ENCODE data around the gene OR5H1.
"Not testable (repeated sequence)": the region's sequence is repeated elsewhere in the genome, so short reads cannot be mapped to it uniquely, and the experiment has no call there.

OR5H1 gene

DNA sequence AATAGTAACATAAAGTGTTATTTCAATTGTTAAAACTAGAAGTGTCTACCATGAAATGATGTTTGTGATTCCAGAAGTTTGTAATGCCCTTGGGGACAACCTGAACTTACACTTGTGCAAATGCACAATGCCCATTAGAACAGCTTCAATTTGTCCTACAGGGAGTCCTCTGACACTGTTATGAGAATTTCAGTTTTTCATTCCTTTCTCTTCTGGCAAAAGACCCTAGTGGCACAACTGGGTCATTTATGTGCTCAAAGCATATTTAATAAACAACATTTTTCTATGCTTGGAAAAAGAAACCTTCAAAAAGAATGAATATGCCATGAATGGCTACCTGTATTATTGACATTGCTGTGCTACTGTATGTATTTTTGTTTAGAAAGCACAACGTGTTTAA is at the start of gene OR5H1:
Gene OR5H1 (plus strand): TSS at position 301 of the 400 bp plus-strand sequence. CDS start 1,977 bp downstream, outside the sequence.
- no peak within 1 kb of the TSS for H3K4me3 Mint-ChIP-seq
- H3K36me3 Mint-ChIP-seq (ENCODE audit: low read depth): no peaks in the 10 kb centered on the region
- no peak within 1 kb of the TSS for H3K27ac Mint-ChIP-seq
- H3K4me1 Mint-ChIP-seq: no peaks in the 10 kb centered on the region
- ATAC-seq (no peak), DNase-seq (no peak)
- no peaks in the 10 kb centered on the region for H3K9me3 Mint-ChIP-seq
- H3K27me3 Mint-ChIP-seq: no peaks in the 10 kb centered on the region

DNA sequence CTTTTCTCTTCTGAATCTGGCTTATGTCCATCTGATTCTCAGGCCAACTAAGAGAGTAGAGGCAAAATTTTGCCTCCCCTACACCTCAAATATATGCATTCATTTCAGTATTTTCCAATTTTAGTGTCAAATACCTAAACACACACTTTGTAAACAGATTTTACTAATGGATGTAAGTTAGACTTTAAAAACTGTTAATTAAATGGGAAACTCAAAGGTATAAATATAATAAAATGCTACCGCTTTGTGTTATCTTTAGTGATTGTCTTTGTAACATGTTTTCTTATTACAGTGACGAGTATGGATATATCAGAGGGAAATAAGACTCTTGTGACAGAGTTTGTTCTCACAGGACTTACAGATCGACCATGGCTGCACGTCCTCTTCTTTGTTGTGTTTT is 43.6 kb upstream of the OR5H1 start, which contains the start of gene OR5AC2:
Gene OR5AC2 (plus strand): TSS at position 301 of the 400 bp plus-strand sequence. CDS start 0 bp downstream, at position 301.
- H3K36me3 Mint-ChIP-seq (ENCODE audit: low read depth): no peaks in the 10 kb centered on the region
- H3K27ac Mint-ChIP-seq: no peak within 1 kb of the TSS
- H3K4me1 Mint-ChIP-seq: no peaks in the 10 kb centered on the region
- no peaks in the 10 kb centered on the region for H3K9me3 Mint-ChIP-seq
- H3K4me3 Mint-ChIP-seq: no peak within 1 kb of the TSS
- DNase-seq (no peak), ATAC-seq (no peak)
- H3K27me3 Mint-ChIP-seq: no peaks in the 10 kb centered on the region

DNA sequence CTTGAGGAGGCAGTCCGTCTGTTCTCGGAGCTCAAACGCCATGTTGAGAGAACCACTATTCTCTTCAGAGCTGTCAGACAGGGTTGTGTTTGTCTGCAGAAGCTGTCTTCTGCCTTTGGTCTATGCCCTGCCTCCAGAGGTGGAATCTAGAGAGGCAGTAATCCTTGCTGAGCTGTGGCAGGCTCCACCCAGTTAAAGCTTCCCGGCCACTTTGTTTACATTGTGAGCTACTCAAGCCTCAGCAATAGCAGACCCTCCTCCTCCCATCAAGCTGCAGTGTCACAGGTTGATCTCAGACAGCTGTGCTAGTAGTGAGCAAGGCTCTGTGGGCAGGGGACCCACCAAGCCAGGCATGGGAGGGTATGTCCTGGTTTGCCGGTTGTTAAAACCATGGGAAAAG is 34.6 kb upstream of the OR5H1 start:
- H3K4me3 Mint-ChIP-seq: no peak overlapping the region
- no peaks in the 10 kb centered on the region for H3K9me3 Mint-ChIP-seq
- H3K27me3 Mint-ChIP-seq: peaks cover 4% of the 10 kb centered on the region
- H3K36me3 Mint-ChIP-seq (ENCODE audit: low read depth): no peaks in the 10 kb centered on the region
- ATAC-seq (no peak), DNase-seq (no peak)
- no peaks in the 10 kb centered on the region for H3K4me1 Mint-ChIP-seq
- no peak overlapping the region for H3K27ac Mint-ChIP-seq

DNA sequence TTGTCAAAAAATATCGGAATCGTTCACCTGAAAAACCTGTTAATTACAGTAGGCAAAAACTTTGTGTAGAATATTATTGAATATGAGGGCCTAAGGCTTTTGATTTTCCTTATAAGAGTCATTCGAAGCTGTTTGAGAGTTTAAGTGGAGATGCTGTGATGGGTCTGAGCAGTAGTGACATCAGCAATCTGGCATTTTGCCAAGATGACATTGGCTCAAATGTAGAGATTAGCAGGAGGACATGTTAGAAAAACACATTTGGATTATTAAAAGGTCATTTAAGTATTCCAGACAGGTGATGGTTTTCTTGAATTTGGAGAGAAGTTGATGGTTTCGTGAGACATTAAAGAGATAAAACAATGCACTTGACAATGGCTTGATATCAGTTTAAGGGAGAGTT is 30.7 kb upstream of the OR5H1 start:
- no peak overlapping the region for H3K27ac Mint-ChIP-seq
- DNase-seq: no peak
- H3K27me3 Mint-ChIP-seq: peaks cover 4% of the 10 kb centered on the region

DNA sequence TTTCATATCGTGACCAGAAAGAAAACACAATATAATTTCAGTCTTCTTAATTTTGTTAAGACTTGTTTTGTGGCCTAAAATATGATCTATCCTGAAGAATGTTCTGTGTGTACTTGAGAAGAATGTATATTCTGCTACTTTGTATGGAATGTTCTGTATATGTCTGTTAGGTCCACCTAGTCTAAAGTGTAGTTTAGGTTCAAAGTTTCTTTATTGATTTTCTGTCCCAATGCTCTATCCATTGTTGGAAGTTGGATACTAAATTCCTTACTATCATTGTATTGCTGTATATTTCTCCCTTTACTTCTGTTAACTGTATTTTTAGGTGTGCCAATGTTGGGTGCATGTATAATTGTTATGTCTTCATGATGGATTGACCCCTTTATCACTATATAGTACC is 22.4 kb upstream of the OR5H1 start:
- Mint-ChIP-seq H3K27ac (no peak overlapping the region), H3K9me3 (peaks cover 5% of the 10 kb centered on the region), H3K36me3 (ENCODE audit: low read depth) (no peaks in the 10 kb centered on the region), H3K4me1 (no peaks in the 10 kb centered on the region), H3K4me3 (no peak overlapping the region), H3K27me3 (no peaks in the 10 kb centered on the region)
- no peak for DNase-seq
- no peak for ATAC-seq

More for the DNA sequence above, 30.7 kb upstream of the OR5H1 start:
- H3K4me1 Mint-ChIP-seq: no peaks in the 10 kb centered on the region
- no peak overlapping the region for H3K4me3 Mint-ChIP-seq
- H3K9me3 Mint-ChIP-seq: no peaks in the 10 kb centered on the region
- no peak for ATAC-seq
- H3K36me3 Mint-ChIP-seq (ENCODE audit: low read depth): no peaks in the 10 kb centered on the region

DNA sequence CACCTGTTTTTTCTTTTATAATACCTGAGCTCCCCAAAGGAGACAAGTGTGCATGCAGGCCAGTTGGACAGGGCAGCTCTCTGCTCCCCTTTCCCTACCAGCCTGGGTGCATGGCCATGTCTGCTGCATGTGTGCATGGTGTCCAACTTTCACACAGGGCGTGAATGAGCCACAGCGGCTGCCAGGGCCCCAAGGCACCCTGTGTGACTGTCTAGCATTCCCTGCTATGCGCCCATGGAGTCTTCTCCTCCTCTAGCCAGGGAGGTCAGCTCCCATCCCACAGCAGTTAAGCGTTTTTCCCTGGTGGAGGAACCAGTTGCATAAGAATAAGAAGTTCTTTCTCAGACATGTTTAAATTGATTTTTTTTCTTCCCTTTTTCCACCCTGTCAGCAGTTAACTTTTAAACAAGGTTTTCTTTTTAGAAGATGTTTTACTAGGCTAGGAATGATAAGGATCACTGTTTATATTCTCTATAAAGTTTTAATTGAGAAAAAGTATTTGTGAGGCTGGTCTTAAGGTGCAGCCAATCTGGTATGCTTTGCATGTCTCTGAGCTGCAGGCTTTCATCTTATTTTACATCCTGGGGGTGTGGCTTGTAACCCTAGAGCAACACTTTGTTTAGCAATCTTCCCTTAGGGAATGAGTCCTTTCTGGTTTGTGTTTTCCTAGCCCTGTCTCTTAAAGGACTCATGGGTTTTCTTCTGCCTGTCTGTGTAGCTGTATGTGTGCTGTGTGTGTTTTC is 20.5 kb upstream of the OR5H1 start:
- Mint-ChIP-seq H3K27ac (no peak overlapping the region), H3K36me3 (ENCODE audit: low read depth) (no peaks in the 10 kb centered on the region), H3K27me3 (no peaks in the 10 kb centered on the region), H3K9me3 (peaks cover 5% of the 10 kb centered on the region), H3K4me3 (no peak overlapping the region), H3K4me1 (no peaks in the 10 kb centered on the region)
- DNase-seq: no peak
- ATAC-seq: no peak

DNA sequence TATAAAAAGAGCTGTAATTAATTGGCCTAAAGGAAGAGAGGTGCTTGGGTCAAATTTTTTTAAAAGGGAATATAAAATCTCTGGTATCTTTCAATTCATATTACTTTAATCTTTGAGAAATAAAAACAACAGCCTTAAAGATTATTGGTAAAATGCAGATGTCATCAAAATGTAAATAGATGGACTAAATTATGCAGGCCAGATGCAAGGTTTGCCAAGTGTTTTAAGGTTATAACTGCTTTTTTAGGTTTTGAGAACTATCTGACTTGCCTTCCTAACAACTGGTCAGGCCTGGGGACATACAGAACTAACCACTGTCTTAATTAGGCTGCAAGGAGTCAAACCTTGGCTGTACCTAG is 20.0 kb upstream of the OR5H1 start:
- ATAC-seq: no peak
- DNase-seq: no peak
- Mint-ChIP-seq H3K4me1 (no peaks in the 10 kb centered on the region), H3K4me3 (no peak overlapping the region), H3K36me3 (ENCODE audit: low read depth) (no peaks in the 10 kb centered on the region), H3K9me3 (peaks cover 5% of the 10 kb centered on the region), H3K27me3 (no peaks in the 10 kb centered on the region), H3K27ac (no peak overlapping the region)

DNA sequence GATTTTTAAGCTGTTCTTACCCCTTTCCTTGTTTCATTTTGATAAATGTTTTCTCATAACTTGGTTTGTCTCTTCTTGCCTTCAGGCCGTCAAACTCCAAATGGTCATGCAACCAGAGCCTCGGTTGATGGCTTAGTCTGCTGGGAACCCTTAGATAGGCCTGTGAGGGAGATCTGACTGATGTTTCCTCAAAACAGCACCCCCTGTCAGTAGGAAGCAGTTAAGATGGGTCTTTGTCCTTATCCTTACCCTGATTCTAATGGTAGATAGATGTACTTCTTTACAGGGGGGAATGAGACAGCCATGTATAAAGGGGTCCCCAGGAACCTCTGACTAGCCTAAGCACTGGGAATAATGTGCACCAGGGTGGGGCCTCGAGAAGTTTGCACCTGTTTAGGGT is 16.3 kb upstream of the OR5H1 start:
- no peaks in the 10 kb centered on the region for H3K36me3 Mint-ChIP-seq (ENCODE audit: low read depth)
- no peaks in the 10 kb centered on the region for H3K4me1 Mint-ChIP-seq
- peaks cover 5% of the 10 kb centered on the region for H3K9me3 Mint-ChIP-seq
- H3K4me3 Mint-ChIP-seq: no peak overlapping the region
- no peaks in the 10 kb centered on the region for H3K27me3 Mint-ChIP-seq
- ATAC-seq (no peak), DNase-seq (no peak)
- H3K27ac Mint-ChIP-seq: no peak overlapping the region

DNA sequence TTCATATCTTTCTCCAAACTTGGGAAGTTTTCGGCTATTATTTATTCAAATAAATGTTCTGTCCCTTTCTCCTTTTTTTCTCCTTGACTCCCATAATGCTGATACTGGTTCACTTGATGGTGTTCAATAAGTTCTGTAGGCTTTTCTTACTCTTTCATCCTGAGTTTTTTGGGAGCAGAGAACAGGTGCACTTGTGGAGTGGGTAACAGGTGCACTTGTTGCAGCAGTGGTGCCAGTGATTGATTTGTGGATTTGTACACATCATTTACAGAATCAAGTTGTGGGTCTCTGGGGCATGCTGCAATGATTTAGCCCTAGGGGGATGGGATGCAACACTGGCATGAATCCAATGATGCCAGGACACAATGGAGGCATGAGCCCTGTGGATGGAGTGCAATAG is 14.8 kb upstream of the OR5H1 start:
- no peak for ATAC-seq
- H3K36me3 Mint-ChIP-seq (ENCODE audit: low read depth): no peaks in the 10 kb centered on the region

DNA sequence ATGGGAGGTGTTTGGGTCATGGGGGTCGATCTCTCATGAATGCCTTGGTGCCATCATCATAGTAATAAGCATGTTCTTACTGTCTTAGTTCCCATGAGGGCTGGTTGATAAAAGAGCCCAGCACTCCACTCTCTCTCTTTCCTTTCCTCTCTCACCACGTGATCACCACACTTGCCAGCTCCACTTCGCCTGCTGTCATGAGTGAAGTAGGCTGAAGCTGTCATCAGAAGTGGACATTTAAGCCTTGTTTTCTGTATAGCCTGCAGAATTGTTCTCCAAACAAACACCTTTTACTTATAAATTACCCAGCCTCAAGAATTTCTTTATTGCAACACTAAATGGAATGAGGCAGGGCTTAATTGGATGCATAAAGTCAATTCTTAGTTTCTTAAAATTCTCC is 6.1 kb downstream of the OR5H1 start:
- no peaks in the 10 kb centered on the region for H3K27me3 Mint-ChIP-seq
- ATAC-seq: no peak
- DNase-seq: no peak
- H3K36me3 Mint-ChIP-seq (ENCODE audit: low read depth): no peaks in the 10 kb centered on the region
- H3K4me3 Mint-ChIP-seq: no peak overlapping the region
- no peaks in the 10 kb centered on the region for H3K4me1 Mint-ChIP-seq
- no peaks in the 10 kb centered on the region for H3K9me3 Mint-ChIP-seq
- H3K27ac Mint-ChIP-seq: no peak overlapping the region

More for the DNA sequence above, 14.8 kb upstream of the OR5H1 start:
- Mint-ChIP-seq H3K27ac (no peak overlapping the region), H3K9me3 (peaks cover 5% of the 10 kb centered on the region), H3K27me3 (no peaks in the 10 kb centered on the region), H3K4me3 (no peak overlapping the region), H3K4me1 (no peaks in the 10 kb centered on the region)
- DNase-seq: no peak

DNA sequence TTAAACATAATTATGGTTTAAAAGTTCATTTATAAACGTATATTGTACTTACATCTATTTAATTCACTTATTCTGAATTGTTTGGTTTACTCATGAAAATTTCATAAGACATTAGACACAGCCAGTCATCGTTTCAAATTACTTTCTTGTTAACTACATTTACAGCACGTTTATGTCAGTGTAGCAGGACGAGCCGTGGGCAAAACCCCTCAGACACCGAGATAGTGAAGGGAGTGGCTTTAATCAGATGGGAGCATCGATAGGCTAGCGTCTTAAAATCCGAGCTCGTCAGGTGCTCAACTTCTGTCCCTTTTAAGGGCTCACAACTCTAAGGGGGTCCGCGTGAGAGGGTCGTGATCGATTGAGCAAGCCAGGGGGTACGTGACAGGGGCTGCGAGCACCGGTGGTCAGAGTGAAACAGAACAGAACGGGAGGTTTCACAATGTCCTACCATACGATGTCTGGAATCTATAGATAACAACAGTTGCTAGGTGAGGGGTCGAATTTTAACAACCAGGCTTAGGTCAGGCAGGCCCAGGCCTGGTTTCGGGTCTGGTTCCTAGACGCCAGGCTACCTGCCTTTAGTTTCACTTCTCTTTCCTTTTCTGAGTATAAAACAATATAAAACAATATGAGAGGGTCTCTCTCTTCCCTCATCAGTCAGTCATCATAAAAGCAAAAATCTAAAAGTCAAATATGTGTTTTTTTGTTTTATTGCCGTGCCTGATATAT is 7.5 kb downstream of the OR5H1 start:
- ATAC-seq; H3K36me3 Mint-ChIP-seq (ENCODE audit: low read depth); H3K4me3 Mint-ChIP-seq; H3K9me3 Mint-ChIP-seq; DNase-seq; H3K27me3 Mint-ChIP-seq; H3K4me1 Mint-ChIP-seq; H3K27ac Mint-ChIP-seq: not testable (repeated sequence)

DNA sequence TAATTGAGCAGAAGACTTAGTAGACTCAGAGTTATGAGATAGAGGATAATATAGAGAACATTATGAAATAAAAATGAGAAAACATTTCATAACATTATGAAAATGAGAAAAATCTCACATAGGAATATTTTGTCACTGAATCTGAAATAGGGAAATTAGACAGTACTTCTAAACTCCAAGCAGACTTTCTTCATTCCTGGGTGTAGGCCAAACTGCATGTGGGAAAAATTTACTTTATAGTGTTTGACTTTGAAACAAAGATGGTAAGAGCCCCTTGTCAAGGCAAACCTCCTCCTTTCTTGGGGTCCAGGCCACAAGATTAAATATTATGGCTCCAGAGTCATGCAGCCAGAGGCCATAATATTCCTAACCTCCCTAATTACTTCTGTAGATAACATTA is 10.0 kb downstream of the OR5H1 start:
- no peaks in the 10 kb centered on the region for H3K4me1 Mint-ChIP-seq
- H3K4me3 Mint-ChIP-seq: no peak overlapping the region
- DNase-seq (no peak), ATAC-seq (no peak)
- no peaks in the 10 kb centered on the region for H3K27me3 Mint-ChIP-seq
- H3K9me3 Mint-ChIP-seq: no peaks in the 10 kb centered on the region
- H3K36me3 Mint-ChIP-seq (ENCODE audit: low read depth): no peaks in the 10 kb centered on the region
- H3K27ac Mint-ChIP-seq: no peak overlapping the region

DNA sequence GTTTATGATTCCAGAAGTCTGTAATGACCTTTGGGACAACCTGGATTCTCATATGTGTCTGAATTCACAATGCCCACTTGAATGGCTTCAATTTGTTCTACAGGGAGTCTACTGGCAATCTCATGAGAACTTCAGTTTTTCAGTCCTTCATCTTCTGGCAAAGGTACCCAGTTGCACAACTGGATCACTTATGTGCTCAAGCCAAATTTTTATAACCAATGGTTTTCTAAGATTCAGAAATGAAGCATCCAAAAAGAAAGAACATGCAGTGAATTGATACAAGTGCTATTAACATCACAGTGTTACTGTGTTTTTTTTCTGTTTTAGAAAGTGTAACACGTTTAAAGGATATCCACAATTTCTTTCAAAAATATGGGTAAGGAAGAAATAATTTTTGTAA is 16.7 kb downstream of the OR5H1 start, which contains the start of gene OR5H14:
Gene OR5H14 (plus strand): TSS at position 301 of the 400 bp plus-strand sequence. CDS start 1,907 bp downstream, outside the sequence.
- no peak within 1 kb of the TSS for H3K4me3 Mint-ChIP-seq

DNA sequence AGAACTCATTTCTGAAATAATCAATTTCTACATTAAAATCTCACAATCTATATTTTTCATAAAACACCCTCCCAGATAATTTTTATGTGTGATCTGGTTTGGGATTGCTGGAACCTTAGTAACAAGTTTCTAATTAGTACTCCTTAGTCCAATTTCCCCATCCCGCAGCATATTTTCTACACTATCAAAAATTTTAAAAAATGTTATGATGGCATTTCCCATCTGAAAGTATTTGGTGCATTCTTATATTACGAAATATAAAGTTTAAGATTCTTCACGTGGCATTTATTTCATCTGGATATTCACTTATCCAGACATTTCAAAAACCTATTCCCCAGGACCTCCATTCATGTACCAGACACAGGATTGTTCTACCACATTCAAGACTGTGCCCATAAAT is 18.2 kb downstream of the OR5H1 start:
- H3K36me3 Mint-ChIP-seq (ENCODE audit: low read depth): no peaks in the 10 kb centered on the region
- H3K4me3 Mint-ChIP-seq: no peak overlapping the region
- ATAC-seq (no peak), DNase-seq (no peak)
- no peaks in the 10 kb centered on the region for H3K27me3 Mint-ChIP-seq
- no peak overlapping the region for H3K27ac Mint-ChIP-seq
- no peaks in the 10 kb centered on the region for H3K9me3 Mint-ChIP-seq
- no peaks in the 10 kb centered on the region for H3K4me1 Mint-ChIP-seq

More for the DNA sequence above, 16.7 kb downstream of the OR5H1 start, which contains the start of gene OR5H14:
- Mint-ChIP-seq H3K27ac (no peak within 1 kb of the TSS), H3K9me3 (no peaks in the 10 kb centered on the region), H3K4me1 (no peaks in the 10 kb centered on the region), H3K36me3 (ENCODE audit: low read depth) (no peaks in the 10 kb centered on the region), H3K27me3 (no peaks in the 10 kb centered on the region)
- DNase-seq (no peak), ATAC-seq (no peak)

DNA sequence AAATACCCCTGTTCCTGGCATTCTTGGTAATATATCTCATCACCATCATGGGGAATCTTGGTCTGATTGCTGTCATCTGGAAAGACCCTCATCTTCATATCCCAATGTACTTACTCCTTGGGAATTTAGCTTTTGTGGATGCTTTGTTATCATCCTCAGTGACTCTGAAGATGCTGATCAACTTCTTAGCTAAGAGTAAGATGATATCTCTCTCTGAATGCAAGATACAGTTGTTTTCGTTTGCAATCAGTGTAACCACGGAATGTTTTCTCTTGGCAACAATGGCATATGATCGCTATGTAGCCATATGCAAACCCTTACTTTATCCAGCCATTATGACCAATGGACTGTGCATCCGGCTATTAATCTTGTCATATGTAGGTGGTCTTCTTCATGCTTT is 18.9 kb downstream of the OR5H1 start:
- H3K9me3 Mint-ChIP-seq; ATAC-seq; DNase-seq; H3K36me3 Mint-ChIP-seq (ENCODE audit: low read depth); H3K27me3 Mint-ChIP-seq; H3K4me3 Mint-ChIP-seq; H3K4me1 Mint-ChIP-seq; H3K27ac Mint-ChIP-seq: not testable (repeated sequence)

All from activated naive CD8-positive, alpha-beta T cell treated with anti-CD3 and anti-CD28 coated beads, Interleukin-2, amount 50 U/mL, for 24 hours (primary cell).